GM21723 (cell line): ENCODE data around the gene IZUMO1.

Experiments used
- ATAC-seq: cut with Tn5 transposase; IDR thresholded peaks from one replicate; pipeline ENCODE4 v1.9.1; 2021; ENCODE audit warnings: mild to moderate bottlenecking, moderate library complexity; ENCODE audit not compliant: unreplicated experiment

IZUMO1 gene

DNA sequence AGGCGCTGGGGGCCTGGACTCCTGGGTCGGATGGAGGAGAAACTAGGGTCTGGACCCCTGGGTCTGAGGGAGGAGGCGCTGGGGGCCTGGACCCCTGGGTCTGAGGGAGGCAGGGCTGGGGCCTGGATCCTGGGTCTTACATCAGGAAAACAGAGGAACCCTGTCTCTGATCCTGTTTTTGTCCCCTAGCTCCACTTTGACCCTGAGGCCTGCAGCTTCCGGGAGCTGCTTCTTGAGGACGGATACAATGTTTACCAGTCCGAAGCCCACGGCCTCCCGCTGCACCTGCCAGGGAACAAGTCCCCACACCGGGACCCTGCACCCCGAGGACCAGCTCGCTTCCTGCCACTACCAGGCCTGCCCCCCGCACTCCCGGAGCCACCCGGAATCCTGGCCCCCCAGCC lies 11.0 kb upstream of the IZUMO1 start:
- no peak for ATAC-seq

DNA sequence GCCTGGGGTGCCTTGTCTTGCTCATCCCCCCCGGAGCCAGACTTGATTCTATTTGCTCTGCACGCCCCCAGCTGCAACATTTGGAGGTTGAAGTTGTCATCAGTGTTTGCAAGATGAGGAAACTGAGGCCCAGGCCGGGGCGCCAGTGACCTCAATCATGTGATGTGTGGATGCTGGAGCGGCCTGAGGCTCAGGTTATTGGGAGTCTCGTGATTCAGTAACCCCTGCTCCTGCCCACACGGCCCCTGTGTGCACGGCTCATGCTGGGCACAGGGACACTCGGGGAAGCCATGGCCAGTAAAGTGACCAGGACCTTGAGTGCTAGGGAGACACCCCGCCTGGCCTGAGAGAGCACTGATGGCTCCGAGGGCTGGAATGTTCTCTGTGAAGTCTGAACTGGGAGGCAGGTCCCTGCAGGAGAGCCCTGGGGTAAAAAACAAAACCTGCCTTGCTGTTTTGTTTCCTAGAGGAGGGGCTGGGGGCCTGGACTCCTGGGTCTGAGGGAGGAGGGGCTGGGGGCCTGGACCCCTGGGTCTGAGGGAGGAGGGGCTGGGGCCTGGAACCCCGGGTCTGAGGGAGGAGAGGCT lies 10.5 kb upstream of the IZUMO1 start:
- ATAC-seq: no peak

DNA sequence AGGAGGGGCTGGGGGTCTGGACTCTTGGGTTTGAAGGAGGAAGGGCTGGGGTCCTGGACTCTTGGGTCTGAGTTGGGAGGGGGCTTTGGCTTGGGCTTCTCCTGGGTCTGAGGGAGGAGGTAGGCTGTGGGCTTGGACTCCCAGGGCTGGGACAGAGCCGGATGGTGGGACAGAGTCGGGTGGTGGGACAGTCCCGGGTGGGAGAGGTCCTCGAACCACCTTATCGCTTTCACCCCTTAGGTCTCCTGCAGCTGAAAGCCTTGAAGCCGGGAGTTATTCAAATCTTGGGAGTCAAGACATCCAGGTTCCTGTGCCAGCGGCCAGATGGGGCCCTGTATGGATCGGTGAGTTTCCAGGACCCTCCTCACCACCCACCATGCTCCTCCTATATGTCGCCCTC lies 10.0 kb upstream of the IZUMO1 start:
- ATAC-seq: no peak

DNA sequence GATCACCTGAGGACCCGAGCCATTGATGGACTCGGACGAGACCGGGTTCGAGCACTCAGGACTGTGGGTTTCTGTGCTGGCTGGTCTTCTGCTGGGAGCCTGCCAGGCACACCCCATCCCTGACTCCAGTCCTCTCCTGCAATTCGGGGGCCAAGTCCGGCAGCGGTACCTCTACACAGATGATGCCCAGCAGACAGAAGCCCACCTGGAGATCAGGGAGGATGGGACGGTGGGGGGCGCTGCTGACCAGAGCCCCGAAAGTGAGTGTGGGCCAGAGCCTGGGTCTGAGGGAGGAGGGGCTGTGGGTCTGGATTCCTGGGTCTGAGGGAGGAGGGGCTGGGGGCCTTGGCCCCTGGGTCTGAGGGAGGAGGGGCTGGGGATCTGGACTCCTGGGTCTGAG lies 9.5 kb upstream of the IZUMO1 start:
- ATAC-seq: no peak

DNA sequence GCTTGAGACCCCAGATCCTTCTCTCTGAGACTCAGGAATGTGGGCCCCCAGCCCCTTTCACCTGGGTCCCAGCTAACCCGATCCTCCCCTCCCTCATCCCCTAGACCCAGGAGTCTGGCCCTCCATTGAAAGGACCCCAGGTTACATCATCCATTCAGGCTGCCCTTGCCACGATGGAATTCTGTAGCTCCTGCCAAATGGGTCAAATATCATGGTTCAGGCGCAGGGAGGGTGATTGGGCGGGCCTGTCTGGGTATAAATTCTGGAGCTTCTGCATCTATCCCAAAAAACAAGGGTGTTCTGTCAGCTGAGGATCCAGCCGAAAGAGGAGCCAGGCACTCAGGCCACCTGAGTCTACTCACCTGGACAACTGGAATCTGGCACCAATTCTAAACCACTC lies 9.1 kb upstream of the IZUMO1 start:
- ATAC-seq: no peak

DNA sequence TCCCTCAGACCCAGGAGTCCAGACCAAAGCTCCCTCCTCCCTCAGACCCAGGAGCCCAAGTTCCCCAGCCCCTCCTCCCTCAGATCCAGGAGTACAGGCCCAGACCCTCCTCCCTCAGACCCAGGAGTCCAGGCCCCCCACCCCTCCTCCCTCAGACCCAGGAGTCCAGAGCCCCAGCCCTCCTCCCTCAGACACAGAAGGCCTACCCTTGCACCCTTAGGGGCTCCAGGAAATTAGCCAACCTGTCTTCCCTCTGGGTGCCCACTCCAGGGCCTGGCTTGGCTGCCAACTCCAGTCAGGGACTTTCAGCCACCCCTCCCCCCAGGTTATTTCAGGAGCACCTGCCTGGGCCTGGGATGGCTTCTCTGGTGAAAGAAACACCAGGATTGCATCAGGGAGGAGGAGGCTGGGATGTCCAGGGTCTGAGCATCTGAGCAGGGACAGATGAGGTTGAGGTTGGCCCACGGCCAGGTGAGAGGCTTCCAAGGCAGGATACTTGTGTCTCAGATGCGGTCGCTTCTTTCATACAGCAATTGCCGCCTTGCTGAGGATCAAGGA lies 8.5 kb upstream of the IZUMO1 start, which contains the start of gene FGF21:
Gene FGF21 (plus strand): TSS at position 441 of the 558 bp plus-strand sequence. CDS start 713 bp downstream, outside the sequence.
- ATAC-seq: no peak

DNA sequence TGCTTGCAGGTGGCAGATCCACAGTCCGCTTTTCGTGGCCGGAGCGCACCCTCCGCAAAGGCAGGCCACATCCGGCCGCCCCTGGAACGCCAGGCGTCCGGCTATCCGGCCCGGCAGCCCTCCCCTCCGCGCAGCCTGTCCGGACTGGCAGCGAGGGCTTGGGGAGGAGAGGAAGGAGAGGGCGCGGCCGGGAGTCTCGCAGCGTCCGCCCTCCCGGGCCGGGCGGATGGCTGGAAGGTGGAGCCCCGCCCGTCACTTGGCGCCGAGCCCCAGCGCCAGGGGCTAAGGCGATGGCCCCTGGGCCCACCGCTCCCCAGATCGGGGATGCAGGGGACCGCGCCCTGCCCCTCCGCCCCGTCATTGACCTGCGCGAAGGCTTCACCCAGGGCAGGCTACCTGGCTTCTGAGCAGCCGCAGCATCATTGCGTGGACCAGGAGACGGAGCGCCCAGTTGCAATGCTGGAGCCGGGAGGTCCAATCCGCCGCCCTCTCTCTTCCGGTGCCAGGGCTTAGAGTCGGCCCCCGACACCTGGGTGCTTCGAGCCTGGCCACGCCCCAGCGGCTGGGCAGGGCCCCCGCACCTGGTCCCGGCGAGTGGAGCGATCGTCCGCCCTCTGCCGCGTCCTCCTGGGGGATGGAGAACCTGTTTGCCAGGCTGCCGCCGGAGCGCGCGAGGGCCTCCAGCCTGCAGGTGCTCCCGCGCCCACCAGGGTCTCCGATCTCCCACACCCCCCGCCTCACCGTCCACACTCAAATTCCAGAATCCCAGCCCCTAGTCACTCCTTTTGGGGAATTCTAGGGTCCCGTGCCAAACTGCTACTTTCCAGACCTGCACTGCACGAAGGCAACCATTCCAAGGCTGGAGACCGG lies 6.0 kb upstream of the IZUMO1 start, which contains the start of gene FUT1:
Gene FUT1 (minus strand): TSS at position 146 of the 870 bp plus-strand sequence. CDS start 1,360 bp downstream, outside the sequence.
- no peak for ATAC-seq

DNA sequence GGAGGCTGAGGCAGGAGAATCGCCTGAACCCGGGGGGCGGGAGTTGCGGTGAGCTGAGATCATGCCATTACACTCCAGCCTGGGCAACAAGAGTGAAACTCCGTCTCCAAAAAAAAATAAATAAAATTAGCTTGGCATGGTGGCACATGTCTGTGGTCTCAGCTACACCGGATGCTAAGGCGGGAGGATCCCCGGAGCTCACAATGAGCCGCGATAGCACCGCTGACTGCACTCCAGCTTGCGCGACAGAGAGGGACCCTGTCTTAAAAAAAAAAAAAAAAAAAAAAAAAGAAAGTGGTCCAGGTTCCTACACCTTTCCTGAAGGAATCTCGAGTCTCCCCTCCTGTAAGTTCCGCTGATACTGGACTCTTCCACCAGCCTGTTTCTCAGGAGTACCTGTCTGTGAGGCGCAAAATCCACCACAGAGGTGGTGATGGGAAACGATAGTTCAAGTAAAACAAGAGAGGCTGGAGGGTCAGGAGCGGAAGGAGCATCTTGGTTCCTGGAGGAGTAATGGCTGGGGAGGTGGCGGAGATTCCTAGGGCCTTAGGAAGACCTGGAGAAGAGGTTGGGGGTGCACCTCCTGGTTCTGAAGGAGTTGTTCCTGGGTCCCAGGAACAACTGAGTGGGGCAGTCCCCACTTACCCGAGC lies 5.3 kb upstream of the IZUMO1 start:
- ATAC-seq: no peak

DNA sequence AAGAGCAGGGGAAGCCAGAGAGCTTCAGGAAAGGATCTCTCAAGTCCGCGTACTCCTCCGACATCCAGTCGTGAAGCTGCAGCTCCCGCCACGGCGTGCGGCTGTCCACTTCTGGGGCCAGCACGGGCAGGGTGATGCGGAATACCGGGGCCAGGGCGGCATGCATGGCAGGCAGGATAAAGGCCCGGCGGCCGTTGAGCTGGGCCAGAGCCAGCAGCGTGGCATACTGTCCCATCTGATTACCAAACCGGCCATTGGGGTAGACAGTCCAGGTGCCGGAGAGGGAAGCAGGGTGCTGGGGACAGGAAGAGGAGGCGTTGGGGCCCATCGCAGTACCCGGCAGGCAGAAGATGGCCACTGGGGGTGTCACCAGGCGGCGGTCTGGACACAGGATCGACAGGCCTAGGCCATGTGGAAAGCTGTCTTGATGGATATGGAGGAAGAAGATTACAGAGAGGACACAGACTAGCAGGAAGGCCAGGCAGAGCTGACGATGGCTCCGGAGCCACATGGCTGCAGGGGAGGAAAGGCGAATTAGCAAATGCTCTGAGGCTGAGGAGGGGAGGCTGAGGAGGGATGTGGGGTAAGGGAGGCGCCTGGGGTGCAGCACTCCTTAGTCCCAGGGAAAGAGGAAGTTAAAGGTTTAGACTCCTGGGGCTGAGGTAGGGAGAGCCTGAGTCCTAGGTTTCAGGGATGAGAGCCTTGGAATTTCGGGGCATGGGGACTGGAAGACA lies 4.2 kb upstream of the IZUMO1 start:
- ATAC-seq: no peak

DNA sequence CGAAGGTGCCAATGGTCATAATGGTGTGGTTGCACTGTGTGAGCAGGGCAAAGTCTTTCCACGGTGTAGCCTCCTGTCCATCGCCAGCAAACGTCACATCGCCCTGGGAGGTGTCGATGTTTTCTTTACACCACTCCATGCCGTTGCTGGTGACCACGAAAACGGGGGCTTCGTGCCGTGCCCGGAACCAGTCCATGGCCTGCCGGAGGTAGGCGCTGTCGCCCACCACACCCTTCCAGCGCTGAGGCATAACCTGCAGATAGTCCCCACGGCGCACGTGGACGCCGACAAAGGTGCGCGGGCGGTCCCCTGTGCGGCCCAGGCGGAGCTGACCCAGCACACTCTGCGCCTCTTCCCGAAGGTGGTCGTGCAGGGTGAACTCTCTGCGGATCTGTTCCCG lies 3.6 kb upstream of the IZUMO1 start:
- ATAC-seq: no peak

DNA sequence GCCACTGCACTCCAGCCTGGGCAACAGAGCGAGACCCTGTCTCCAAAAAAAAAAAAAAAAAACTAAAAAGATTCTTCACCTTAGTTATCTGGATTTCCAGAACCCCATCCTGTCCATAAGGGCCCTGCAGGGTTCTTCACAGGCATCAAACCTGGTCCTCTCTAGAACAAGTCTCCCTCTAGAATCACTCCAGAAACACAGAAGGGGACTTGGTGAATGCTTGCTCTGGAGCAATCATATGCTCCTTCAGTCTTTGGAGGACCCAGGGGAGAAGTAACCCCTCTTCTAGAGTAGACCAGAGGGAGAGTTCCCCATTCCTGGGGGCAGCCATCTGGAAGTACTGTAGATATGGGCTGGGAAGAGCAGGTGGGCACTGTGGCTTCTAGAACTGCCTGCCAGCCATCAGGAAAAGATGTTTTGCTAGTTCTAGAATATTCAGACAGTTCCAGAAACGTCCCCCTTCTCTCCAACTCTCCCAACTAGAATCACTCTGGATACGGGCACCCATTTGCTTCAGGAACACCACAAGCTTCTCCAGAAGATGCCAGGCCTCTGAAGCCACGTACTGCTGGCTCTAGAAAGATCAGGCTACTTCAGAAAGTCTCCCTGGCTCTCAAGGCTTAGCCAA lies 3.0 kb upstream of the IZUMO1 start:
- ATAC-seq: no peak

DNA sequence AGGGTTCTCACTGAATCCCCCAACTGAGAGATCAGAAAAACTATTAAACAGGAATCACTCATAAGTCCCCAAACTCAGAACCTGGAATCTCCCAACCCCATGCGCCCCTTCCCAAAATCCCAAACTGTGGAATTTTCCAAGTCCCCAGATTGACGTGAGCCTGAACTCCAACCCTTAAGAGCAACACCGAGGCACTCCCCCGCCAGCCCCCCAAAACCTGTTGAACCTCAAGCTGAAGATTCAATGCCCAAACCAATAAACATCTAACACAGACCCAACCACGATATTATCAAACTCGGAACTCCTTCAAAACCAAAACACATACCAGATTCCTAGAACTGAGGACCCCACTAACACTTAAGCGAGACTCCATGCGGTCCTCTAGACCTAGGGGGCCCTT lies 599 bp downstream of the IZUMO1 start:
- ATAC-seq: no peak

DNA sequence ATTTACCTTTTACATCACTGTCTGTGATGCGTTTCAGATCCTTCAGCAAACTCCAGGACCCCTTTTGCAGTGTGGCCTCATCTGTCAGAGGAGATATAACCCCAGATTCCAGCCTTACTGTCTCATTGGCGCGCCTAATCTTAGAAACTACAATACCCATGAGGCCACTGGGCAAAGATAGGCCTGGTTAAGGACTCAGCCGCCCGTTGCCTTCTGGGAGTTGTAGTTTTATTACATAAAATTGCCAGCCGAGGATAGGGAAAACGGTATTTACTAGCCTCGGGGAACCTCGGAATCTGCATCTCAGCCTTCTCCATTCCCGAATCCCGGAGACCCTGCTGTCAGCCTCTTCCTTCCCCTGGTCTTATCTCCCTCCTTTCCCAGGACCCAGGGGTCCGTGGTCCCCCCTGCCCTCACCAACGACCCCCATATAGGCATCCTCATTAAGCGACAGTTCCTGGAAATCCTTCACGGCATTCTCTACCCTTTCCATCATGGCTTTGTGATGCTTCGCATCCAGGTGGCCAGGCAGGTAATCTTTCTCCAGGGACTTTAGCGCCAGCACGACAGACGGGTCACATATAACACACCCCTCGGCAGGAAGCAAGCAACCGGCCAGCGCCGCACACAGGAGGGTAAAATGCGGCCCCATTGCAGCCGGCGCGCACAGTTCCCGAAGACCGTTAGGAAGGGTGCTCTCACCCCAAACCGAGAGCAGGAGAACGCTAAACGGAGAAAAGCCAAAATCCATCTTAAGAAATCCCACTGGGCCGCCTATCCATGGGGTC lies 1.3 kb downstream of the IZUMO1 start:
- ATAC-seq: no peak

DNA sequence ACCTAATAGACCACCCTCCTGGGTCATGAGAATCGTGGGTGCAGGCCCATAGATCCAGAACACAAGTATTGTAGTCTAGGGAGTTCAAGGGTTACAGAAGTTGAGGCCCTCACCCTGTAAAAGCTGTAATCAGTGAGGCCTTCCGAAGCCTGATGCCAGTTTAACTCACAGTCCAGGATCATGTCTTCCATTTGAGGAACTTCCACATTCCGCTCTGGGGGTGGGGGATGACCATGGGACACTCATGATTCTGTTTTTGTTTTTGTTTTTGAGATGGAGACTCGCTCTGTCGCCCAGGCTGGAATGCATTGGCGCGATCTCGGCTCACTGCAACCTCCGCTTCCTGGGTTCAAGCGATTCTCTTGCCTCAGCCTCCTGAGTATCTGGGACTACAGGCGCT lies 4.6 kb downstream of the IZUMO1 start:
- no peak for ATAC-seq

DNA sequence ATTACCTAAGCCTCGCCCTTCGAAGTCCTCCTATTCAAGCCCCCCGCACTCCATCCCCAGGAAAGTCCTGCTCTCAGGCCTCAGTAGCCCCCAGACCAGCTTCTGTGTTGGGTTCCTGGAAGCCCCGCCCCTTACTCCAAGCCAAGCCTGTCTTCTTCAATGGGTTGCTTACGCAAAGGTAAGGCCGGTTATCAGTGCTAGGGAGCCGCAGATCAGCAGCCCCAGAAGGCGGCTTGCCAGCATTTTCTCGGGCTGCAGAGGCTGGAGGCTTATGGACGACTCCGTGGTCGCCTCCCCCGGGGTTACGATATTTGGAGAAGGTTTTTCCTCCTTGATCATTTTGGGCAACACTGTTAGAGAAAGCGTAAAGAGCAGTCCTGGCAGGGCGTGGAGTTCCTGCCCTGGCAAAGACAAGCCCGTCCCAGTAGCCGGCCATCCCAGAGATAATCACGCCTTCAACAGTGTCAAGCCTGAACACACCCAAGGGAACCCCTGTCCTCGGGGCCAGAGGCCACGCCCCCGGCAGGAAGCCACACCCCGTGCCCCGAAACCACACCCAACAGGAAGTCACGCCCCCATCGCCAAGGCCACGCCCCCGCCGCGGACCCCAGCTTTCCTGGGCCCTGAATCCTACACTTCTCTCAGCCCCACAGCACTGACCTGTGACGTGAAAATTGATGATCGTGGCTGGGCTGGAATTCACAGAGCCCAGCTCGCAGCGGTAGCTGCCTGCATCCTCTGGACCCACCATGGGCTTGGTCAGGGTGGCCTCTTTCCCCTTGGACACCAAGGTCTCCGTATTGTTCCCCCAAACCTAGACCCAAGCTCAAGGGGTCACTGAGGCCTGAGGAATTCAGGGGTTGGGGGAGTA lies 5.3 kb downstream of the IZUMO1 start:
- ATAC-seq: no peak

DNA sequence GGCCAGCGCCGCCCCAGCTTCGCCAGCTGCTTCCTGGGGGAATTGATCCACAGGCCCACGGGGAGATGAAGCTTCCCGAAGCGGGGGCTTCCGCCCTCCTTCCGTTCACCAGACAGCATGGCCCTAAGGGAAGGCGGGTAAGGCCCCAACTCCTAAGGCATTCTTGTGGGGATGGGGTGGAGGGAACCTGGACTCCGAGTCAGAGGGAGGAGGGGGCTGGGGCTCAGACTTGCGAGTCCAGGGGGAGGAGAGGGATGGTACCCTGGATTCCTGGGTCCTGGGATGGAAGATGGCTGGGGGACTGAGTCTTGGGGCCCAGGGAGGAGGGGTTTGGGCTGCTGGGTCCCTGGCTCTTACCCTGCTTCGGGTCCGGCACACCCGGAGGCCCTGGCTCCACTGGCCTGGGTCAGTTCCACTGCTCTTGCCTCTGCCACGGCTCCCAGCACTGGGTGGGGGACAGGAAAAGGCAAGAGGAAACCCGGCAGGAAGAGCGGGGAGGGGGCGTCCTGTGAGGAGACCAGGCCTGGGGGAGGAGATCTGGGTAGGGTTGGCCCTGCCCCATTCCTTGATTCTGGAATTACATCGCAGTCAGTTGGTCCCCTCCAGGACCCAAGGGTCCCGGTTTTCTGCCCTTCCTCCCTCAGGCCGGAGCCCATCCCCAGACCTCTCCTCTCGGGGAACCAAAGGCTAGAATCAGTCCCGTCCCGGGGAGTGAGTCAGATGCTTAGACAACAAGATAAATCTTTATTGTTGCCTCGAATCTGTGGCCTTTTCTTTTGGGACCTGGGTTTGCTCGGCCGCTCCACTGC lies 6.3 kb downstream of the IZUMO1 start, which contains the start of gene RASIP1:
Gene RASIP1 (minus strand): TSS at position 447 of the 809 bp plus-strand sequence. CDS start 328 bp downstream, at position 119.
- no peak for ATAC-seq

DNA sequence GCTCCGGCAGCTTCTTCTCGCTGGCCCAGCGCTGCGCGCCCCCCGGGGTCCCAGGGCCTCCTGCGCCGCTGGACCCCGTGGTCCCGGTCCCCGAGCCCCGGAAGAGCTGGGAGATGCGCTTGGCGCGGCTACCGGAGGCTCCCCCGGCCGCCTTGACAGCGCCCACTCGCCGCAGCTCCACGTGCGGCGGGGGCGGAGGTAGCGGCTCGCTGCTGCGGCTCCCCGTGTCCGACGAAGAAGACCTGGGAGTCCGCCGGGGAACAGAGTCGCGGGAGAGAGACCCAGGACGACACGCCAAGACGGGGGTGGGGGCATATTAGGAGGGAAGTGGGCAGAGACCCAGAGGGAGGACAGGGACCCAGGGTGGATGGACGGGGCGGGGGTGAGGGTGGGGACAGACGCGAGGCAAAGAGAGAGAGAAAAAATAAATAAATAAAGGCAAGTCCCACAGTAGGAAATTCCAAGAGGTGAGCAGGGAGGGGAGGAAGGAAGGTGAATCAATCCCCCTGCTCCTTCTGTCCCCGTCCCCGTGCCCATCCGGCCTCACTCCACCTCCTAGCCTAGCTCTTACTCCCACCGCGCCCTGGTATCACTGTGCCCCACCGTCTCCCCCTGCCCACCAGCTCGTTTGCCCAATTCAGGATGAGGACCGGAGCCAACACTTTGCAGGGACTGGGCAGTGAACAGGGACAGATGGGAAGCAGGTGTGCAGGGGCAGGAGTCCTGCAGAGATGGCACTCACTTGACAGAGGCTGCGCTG lies 7.1 kb downstream of the IZUMO1 start:
- ATAC-seq: no peak
